ENCODE results near the gene PAQR4.

GRCh38 chr16:2981177-2981898 is 12.2 kb downstream of the PAQR4 start:
- TF ChIP-seq CTCF (IDR thresholded peaks at IDR 0.05) (no peak), POLR2A (IDR thresholded peaks at IDR 0.05) (no peak)

Data from esophagus squamous epithelium (tissue), 4 donors.